Mesodermal cell (in vitro differentiated cells): ENCODE data around the gene UCP1.
"Not testable (repeated sequence)": the region's sequence is repeated elsewhere in the genome, so short reads cannot be mapped to it uniquely, and the experiment has no call there.

Source experiments
- H3K27ac ChIP-seq: 2 replicates; pipeline ENCODE4 v1.7.0; 2013; ENCODE audit warnings: mild to moderate bottlenecking, low read depth, low read length, moderate library complexity; ENCODE audit not compliant: severe bottlenecking
- H3K36me3 ChIP-seq: 2 replicates; pipeline ENCODE4 v1.7.1; 2013; ENCODE audit warnings: mild to moderate bottlenecking, low read length, moderate library complexity; ENCODE audit not compliant: control insufficient read depth, insufficient read depth
- H3K4me1 ChIP-seq: one replicate; pipeline ENCODE4 v1.7.1; 2013; ENCODE audit warnings: mild to moderate bottlenecking, low read length; ENCODE audit not compliant: insufficient read depth, control insufficient read depth, poor library complexity, severe bottlenecking
- H3K4me3 ChIP-seq: 2 replicates; pipeline ENCODE4 v1.7.0; 2013; ENCODE audit warnings: low read length, control low read depth, mild to moderate bottlenecking; ENCODE audit not compliant: insufficient read depth, poor library complexity, severe bottlenecking; ENCODE audit errors: extremely low read depth
- H3K9me3 ChIP-seq: 2 replicates; pipeline ENCODE4 v1.7.1; 2013; ENCODE audit warnings: mild to moderate bottlenecking, low read length, moderate library complexity; ENCODE audit not compliant: control insufficient read depth
- WGBS, 2 experiments: methylation state at CpG; one replicate each; pipeline ENCODE4 v1.1.5; 2013; ENCODE audit warnings: missing lambda C conversion rate in 2 of 2; ENCODE audit not compliant: insufficient coverage in 2 of 2; 5-methylcytosine and 5-hydroxymethylcytosine counted together

UCP1 gene

GRCh38 chr4:140533951-140534480 is 34.7 kb downstream of the UCP1 start:
- Histone ChIP-seq H3K4me1 (no peaks in the 10 kb centered on the region), H3K36me3 (peaks cover 26% of the 10 kb centered on the region), H3K4me3 (no peak overlapping the region), H3K27ac (no peak overlapping the region), H3K9me3 (no peaks in the 10 kb centered on the region)
- 92 to 95% methylated on average over 2 to 3 of the region's 4 CpGs for WGBS, 2 experiments

GRCh38 chr4:140529434-140529833 is 39.3 kb downstream of the UCP1 start:
- no peaks in the 10 kb centered on the region for H3K4me1 ChIP-seq
- H3K27ac ChIP-seq: no peak overlapping the region
- H3K4me3 ChIP-seq: no peak overlapping the region
- peaks cover 18% of the 10 kb centered on the region for H3K36me3 ChIP-seq
- H3K9me3 ChIP-seq: no peaks in the 10 kb centered on the region
- WGBS, 2 experiments: 90 to 93% methylated on average over 1 of the region's 1 CpG

- Histone ChIP-seq H3K4me3 (peak within 1 kb of the TSS; percentile 71), H3K4me1 (no peaks in the 10 kb centered on the region), H3K36me3 (peaks cover 11% of the 10 kb centered on the region), H3K27ac (peak within 1 kb of the TSS; percentile 94), H3K9me3 (peaks cover 3% of the 10 kb centered on the region)
- WGBS, 2 experiments: 0 to 1% methylated on average over 56 to 66 of the region's 77 CpGs
Measured at GRCh38 chr4:140523857-140524742, 44.7 kb downstream of the UCP1 start, which contains the start of gene ELMOD2. TSS of gene ELMOD2 (plus strand) at chr4:140524168. CDS start at chr4:140525429, 1,261 bp downstream.

- peaks cover 11% of the 10 kb centered on the region for H3K36me3 ChIP-seq
- no peaks in the 10 kb centered on the region for H3K4me1 ChIP-seq
- WGBS, 2 experiments: 0 to 56% methylated on average over 1 to 4 of the region's 8 CpGs
- peak overlapping the region; percentile 71 for H3K4me3 ChIP-seq
- H3K9me3 ChIP-seq: peaks cover 3% of the 10 kb centered on the region
- no peak overlapping the region for H3K27ac ChIP-seq
Measured at GRCh38 chr4:140523370-140523856, 45.3 kb downstream of the UCP1 start.

GRCh38 chr4:140515423-140515822 is 53.3 kb downstream of the UCP1 start:
- no peaks in the 10 kb centered on the region for H3K4me1 ChIP-seq
- 0% methylated on average over 1 of the region's 1 CpG; no CpG with 5 or more reads in 1 of the 2 experiments for WGBS, 2 experiments
- H3K27ac ChIP-seq: no peak overlapping the region
- no peak overlapping the region for H3K4me3 ChIP-seq
- H3K36me3 ChIP-seq: no peaks in the 10 kb centered on the region
- H3K9me3 ChIP-seq: no peaks in the 10 kb centered on the region

- H3K36me3 ChIP-seq, H3K9me3 ChIP-seq, H3K27ac ChIP-seq, H3K4me3 ChIP-seq, H3K4me1 ChIP-seq: not testable (repeated sequence)
- WGBS, 2 experiments: 92 to 95% methylated on average over 2 to 4 of the region's 5 CpGs
Measured at GRCh38 chr4:140513765-140514164, 55.0 kb downstream of the UCP1 start.
